ENCODE measurements around the gene PCDHA1. TPM values are rescaled to one million over a fixed set of nuclear protein-coding genes. Genes with fewer than 3 reads are reported as not detected.

PCDHA1 gene
- total and polyA plus RNA-seq, 8 donors, result 0.37 TPM; not detected in 7

DNA sequence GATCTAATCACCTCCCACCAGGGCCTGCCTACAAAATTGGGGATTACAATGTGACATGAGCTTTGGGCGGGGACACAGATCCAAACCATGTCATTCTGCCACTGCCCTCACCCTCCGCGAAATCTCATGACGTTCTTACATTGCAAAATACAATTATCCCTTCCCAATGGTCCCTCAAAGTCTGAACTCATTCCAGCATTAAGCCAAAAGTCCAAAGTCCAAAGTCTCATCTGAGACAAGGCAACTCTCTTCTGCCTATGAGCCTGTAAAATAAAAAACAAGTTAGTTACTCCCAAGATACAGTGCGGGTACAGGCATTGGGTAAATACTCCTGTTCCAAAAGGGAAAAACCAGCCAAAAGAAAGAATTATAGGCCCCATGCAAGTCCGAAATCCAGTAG is 165.7 kb downstream of the PCDHA1 start:
- H3K4me3 ChIP-seq, result no peak overlapping the region
- H3K4me1 ChIP-seq, result no peaks in the 10 kb centered on the region
- no peaks in the 10 kb centered on the region for H3K9me3 ChIP-seq
- no peak overlapping the region for H3K27ac ChIP-seq
- intact Hi-C loops (cut with DNase I; ENCODE audit: low total_unique reads), result no loop called here
- no peaks in the 10 kb centered on the region for H3K27me3 ChIP-seq
- DNase-seq, result no peak
- 70 to 88% (median 81%) methylated on average over 6 of the region's 6 CpGs for WGBS, 5 donors
- TF ChIP-seq POLR2A (IDR thresholded peaks at IDR 0.05) (no peak), EP300 (IDR thresholded peaks at IDR 0.05) (no peak), POLR2AphosphoS5 (IDR thresholded peaks at IDR 0.05) (no peak)
- TF ChIP-seq, protein P1, sequence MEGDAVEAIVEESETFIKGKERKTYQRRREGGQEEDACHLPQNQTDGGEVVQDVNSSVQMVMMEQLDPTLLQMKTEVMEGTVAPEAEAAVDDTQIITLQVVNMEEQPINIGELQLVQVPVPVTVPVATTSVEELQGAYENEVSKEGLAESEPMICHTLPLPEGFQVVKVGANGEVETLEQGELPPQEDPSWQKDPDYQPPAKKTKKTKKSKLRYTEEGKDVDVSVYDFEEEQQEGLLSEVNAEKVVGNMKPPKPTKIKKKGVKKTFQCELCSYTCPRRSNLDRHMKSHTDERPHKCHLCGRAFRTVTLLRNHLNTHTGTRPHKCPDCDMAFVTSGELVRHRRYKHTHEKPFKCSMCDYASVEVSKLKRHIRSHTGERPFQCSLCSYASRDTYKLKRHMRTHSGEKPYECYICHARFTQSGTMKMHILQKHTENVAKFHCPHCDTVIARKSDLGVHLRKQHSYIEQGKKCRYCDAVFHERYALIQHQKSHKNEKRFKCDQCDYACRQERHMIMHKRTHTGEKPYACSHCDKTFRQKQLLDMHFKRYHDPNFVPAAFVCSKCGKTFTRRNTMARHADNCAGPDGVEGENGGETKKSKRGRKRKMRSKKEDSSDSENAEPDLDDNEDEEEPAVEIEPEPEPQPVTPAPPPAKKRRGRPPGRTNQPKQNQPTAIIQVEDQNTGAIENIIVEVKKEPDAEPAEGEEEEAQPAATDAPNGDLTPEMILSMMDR (IDR thresholded peaks at IDR 0.05), result no peak
- no peaks in the 10 kb centered on the region for H3K36me3 ChIP-seq

DNA sequence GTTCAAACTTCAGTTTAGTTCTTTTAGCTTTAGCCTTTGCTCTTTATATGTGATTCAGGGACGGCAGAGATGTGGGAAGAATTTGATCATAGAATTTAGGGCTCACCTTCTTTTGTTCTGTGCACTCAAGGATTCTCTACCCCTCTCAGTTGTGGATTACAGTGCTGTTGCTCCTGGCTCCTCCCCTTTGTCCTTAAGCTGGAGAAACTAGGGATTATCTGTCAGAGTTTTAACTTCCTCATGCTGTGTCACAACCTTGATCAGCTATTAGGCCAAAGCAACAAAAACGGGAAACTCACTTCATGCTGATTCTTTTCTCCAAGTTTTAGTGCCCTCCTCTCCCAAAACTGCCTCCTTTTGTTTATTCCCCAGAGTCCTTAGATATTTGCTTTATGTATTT is 167.3 kb downstream of the PCDHA1 start:
- no peaks in the 10 kb centered on the region for H3K4me1 ChIP-seq
- no peak overlapping the region for H3K27ac ChIP-seq
- 28 to 59% (median 49%) methylated on average over 2 of the region's 2 CpGs for WGBS, 5 donors

DNA sequence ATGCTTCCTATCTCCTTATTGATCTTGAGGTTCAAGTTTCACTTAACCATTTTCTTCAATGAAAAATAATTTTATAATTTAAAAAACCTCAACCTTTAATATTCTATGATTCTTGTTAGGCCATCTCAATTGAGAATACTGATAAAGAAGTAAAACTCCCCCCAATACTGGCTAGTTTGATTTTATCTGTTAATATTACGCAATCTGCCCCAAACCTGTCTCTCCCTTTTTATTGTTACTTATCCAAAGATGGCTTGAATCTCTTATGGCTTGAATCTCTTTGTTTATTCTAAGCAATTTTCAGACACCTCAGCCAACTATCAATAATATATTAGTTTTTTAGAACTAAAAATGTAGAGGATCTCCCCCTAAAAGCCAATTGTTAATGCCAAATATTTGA is 176.2 kb downstream of the PCDHA1 start:
- Histone ChIP-seq H3K27ac (no peak overlapping the region), H3K4me3 (no peak overlapping the region), H3K9me3 (no peaks in the 10 kb centered on the region), H3K36me3 (no peaks in the 10 kb centered on the region), H3K27me3 (peaks cover 0 to 25% (median 7%) of the 10 kb centered on the region in 3 donors), H3K4me1 (peaks cover 3 to 21% (median 14%) of the 10 kb centered on the region in 4 donors)
- intact Hi-C loops (cut with DNase I; ENCODE audit: low total_unique reads), result no loop called here
- no peak for DNase-seq
- TF ChIP-seq POLR2A (IDR thresholded peaks at IDR 0.05) (no peak), EP300 (IDR thresholded peaks at IDR 0.05) (no peak), POLR2AphosphoS5 (IDR thresholded peaks at IDR 0.05) (no peak)
- TF ChIP-seq, protein P1 (IDR thresholded peaks at IDR 0.05), result no peak
- WGBS, 5 donors, result 84 to 92% (median 91%) methylated on average over 1 of the region's 1 CpG

More for the DNA sequence above, 167.3 kb downstream of the PCDHA1 start:
- Histone ChIP-seq H3K27me3 (no peaks in the 10 kb centered on the region), H3K9me3 (no peaks in the 10 kb centered on the region), H3K36me3 (no peaks in the 10 kb centered on the region), H3K4me3 (no peak overlapping the region)
- no peak for DNase-seq
- no peak for TF ChIP-seq EP300 (IDR thresholded peaks at IDR 0.05)
- TF ChIP-seq POLR2AphosphoS5 (IDR thresholded peaks at IDR 0.05), result no peak
- TF ChIP-seq POLR2A (IDR thresholded peaks at IDR 0.05), result no peak
- TF ChIP-seq, protein P1 (IDR thresholded peaks at IDR 0.05), result no peak
- intact Hi-C loops (cut with DNase I; ENCODE audit: low total_unique reads), result no loop called here

DNA sequence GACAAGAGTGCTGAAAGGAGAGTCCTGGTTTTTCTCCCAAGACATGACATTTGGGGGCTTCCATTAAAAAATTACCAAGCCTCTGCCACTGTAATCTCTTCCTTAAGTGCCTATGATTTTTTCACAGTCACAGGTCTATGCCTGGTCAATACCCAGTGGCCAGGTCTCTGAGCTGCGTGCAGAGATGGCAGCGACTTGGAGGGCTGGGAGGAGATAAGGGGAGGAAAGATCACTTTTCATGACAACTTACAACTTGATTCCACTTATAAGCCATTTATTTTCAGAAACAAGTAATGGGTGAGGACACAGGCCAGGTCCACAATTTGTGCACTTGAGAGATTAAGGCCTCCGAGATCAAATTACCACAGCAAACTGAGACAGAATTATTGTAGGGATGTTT is 178.4 kb downstream of the PCDHA1 start:
- Histone ChIP-seq H3K36me3 (no peaks in the 10 kb centered on the region), H3K4me1 (peaks cover 5 to 24% (median 18%) of the 10 kb centered on the region in 4 donors), H3K27ac (no peak overlapping the region), H3K27me3 (peaks cover 0 to 34% (median 10%) of the 10 kb centered on the region in 3 donors), H3K4me3 (no peak overlapping the region), H3K9me3 (no peaks in the 10 kb centered on the region)
- intact Hi-C loops (cut with DNase I; ENCODE audit: low total_unique reads), result no loop called here
- DNase-seq, result no peak
- WGBS, 5 donors, result 66 to 81% (median 75%) methylated on average over 3 of the region's 3 CpGs
- TF ChIP-seq POLR2AphosphoS5 (IDR thresholded peaks at IDR 0.05) (no peak), EP300 (IDR thresholded peaks at IDR 0.05) (no peak)

DNA sequence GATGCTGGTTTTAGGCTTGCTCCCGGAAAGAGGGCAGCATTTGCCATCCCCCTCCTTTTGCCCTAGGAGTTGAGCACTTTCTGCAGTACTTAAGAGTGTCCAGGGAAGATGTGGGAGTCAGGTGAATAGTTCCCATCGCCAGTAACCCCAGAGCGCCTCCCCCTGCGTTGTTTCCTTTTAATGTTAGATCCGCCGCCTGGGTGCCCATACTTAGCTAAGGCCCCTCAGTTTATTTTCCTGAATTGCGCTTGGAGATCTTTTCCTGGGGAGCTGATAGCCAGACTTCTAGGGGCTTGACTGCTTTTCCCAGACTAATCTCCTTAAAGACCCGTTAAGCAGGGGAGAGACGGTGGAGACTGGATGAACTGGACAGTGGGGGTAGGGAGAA is 180.0 kb downstream of the PCDHA1 start:
- Histone ChIP-seq H3K9me3 (no peaks in the 10 kb centered on the region), H3K4me1 (peaks cover 5 to 24% (median 18%) of the 10 kb centered on the region in 4 donors), H3K27ac (peak overlapping the region in 3 of 5 donors; percentile 57 to 67 (median 63)), H3K27me3 (peaks cover 0 to 34% (median 10%) of the 10 kb centered on the region in 3 donors), H3K4me3 (peak overlapping the region; percentile 53 to 72 (median 62)), H3K36me3 (no peaks in the 10 kb centered on the region)
- DNase-seq, result no peak
- intact Hi-C loops (cut with DNase I; ENCODE audit: low total_unique reads), result no loop called here
- no peak for TF ChIP-seq POLR2AphosphoS5 (IDR thresholded peaks at IDR 0.05)
- no peak for TF ChIP-seq POLR2A (IDR thresholded peaks at IDR 0.05)
- 0 to 7% (median 3%) methylated on average over 9 of the region's 9 CpGs for WGBS, 5 donors
